Hepatocyte (in vitro differentiated cells): ENCODE results near the gene SRGN. TPM values are rescaled to one million over a fixed set of nuclear protein-coding genes. Genes with fewer than 3 reads are reported as not detected.
"Not testable (repeated sequence)": the region's sequence is repeated elsewhere in the genome, so short reads cannot be mapped to it uniquely, and the experiment has no call there.

Source experiments
- DNase-seq: peaks from one replicate; pipeline ENCODE4 v3.0.0-alpha.2; 2016; ENCODE audit warnings: low spot score
- H2AFZ ChIP-seq: fragments of 200-600 bp; sonication (generic); 2 replicates; pipeline ENCODE4 v1.6.0; 2016; ENCODE audit warnings: antibody characterized with exemption, mild to moderate bottlenecking
- H3K27ac ChIP-seq: fragments of 200-600 bp; sonication (generic); 2 replicates; pipeline ENCODE4 v1.5.1; 2016; ENCODE audit warnings: mild to moderate bottlenecking
- H3K27me3 ChIP-seq: fragments of 200-600 bp; sonication (generic); 2 replicates; pipeline ENCODE4 v1.6.1; 2016
- H3K36me3 ChIP-seq: fragments of 200-600 bp; sonication (generic); replicated peaks from 2 replicates; pipeline ENCODE4 v1.5.1; 2016; ENCODE audit warnings: low read depth; ENCODE audit not compliant: insufficient read depth
- H3K4me1 ChIP-seq: fragments of 200-600 bp; sonication (generic); 2 replicates; pipeline ENCODE4 v1.5.1; 2016; ENCODE audit warnings: mild to moderate bottlenecking, moderate library complexity; ENCODE audit not compliant: insufficient read depth
- H3K4me2 ChIP-seq: fragments of 200-600 bp; sonication (generic); 2 replicates; pipeline ENCODE4 v1.6.0; 2016
- H3K4me3 ChIP-seq: fragments of 200-600 bp; sonication (generic); 2 replicates; pipeline ENCODE4 v1.5.1; 2016; ENCODE audit warnings: mild to moderate bottlenecking
- H3K79me2 ChIP-seq: fragments of 200-600 bp; sonication (generic); 2 replicates; pipeline ENCODE4 v1.6.0; 2017; ENCODE audit warnings: mild to moderate bottlenecking
- H3K9me2 ChIP-seq: fragments of 200-600 bp; sonication (generic); replicated peaks from 2 replicates; pipeline ENCODE4 v1.6.0; 2017; ENCODE audit warnings: mild to moderate bottlenecking; ENCODE audit not compliant: insufficient read depth
- H3K9me3 ChIP-seq: fragments of 200-600 bp; sonication (generic); 2 replicates; pipeline ENCODE4 v1.5.1; 2016; ENCODE audit warnings: low read depth, mild to moderate bottlenecking
- H4K20me1 ChIP-seq: fragments of 200-600 bp; sonication (generic); 2 replicates; pipeline ENCODE4 v1.6.0; 2016; ENCODE audit warnings: mild to moderate bottlenecking; ENCODE audit not compliant: insufficient read depth, poor library complexity, severe bottlenecking
- EZH2 ChIP-seq: fragments of 200-600 bp; sonication (generic); IDR thresholded peaks from 2 replicates; pipeline ENCODE4 v1.6.1; 2016; ENCODE audit warnings: antibody characterized with exemption, mild to moderate bottlenecking, borderline replicate concordance
- EZH2phosphoT487 ChIP-seq: fragments of 200-600 bp; sonication (generic); IDR thresholded peaks from one replicate; pipeline ENCODE4 v1.6.1; 2018; ENCODE audit warnings: antibody characterized with exemption, mild to moderate bottlenecking, low read depth, moderate library complexity; ENCODE audit not compliant: unreplicated experiment, severe bottlenecking
- WGBS: methylation state at CpG from one replicate; pipeline ENCODE4 v1.1.6; 2016; ENCODE audit warnings: low lambda C conversion rate; ENCODE audit errors: missing lambda C conversion rate; 5-methylcytosine and 5-hydroxymethylcytosine counted together
- polyA plus RNA-seq: library from polyadenylated mRNA; unstranded; fragments of >200 nt; fragmentation: Nextera tagmentation; extraction: Ambion mirVana; gene quantifications from 2 replicates; pipeline ENCODE4 v1.2.1, GENCODE V29; 2016
- total RNA-seq: library from RNA; depleted of rRNA; stranded (reverse); fragments of >200 nt; gene quantifications from 2 replicates; pipeline ENCODE4 v1.2.3, GENCODE V29; 2014
- TF ChIP-seq, protein P1 (sequence below): fragments of 200-600 bp; sonication (generic); IDR thresholded peaks from 2 replicates; pipeline ENCODE4 v1.5.1; 2016; ENCODE audit warnings: antibody characterized with exemption, mild to moderate bottlenecking; ENCODE audit not compliant: poor library complexity

SRGN gene, protein sequence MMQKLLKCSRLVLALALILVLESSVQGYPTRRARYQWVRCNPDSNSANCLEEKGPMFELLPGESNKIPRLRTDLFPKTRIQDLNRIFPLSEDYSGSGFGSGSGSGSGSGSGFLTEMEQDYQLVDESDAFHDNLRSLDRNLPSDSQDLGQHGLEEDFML
- total RNA-seq (0.68 and 2.5 TPM in 2 replicates), polyA plus RNA-seq (0.36 TPM in 1 of 2 replicates, not detected in the other)

- H3K4me2 ChIP-seq, result no peak within 1 kb of the TSS
- 78% methylated on average over 10 of the region's 10 CpGs for WGBS
These were observed at the start of gene SRGN for GRCh38 chr10:69087590-69088470. Gene SRGN, plus strand, starts transcription at chr10:69088103. Its CDS starts 55 bp downstream, at chr10:69088158.

DNA sequence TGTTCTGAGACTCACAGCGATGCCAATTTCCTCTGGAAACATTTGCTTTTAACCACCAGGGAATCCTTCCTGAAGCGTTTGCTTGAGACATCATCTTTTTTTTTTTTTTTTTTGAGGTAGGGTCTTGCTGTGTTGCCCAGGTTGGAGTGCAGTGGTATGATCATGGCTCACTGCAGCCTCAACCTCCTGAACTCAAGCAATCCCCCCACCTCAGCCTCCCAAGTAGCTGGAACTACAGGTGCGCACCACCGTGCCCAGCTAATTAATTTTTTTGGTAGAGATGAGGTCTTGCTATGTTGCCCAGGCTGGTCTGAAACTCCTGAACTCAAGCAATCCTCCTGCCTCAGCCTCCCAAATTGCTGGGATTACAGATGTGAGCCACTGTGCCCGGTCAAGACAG, 47.0 kb upstream of the SRGN start:
- H3K4me1 ChIP-seq, H3K79me2 ChIP-seq, H2AFZ ChIP-seq, DNase-seq, H3K9me3 ChIP-seq, H3K4me3 ChIP-seq, H3K4me2 ChIP-seq, H4K20me1 ChIP-seq, H3K9me2 ChIP-seq, H3K27me3 ChIP-seq, H3K36me3 ChIP-seq, H3K27ac ChIP-seq: not testable (repeated sequence)
- WGBS, result 74% methylated on average over 5 of the region's 5 CpGs

More at GRCh38 chr10:69087590-69088470, at the start of gene SRGN:
- no peaks in the 10 kb centered on the region for H3K9me3 ChIP-seq
- H3K4me1 ChIP-seq, result no peaks in the 10 kb centered on the region
- no peak within 1 kb of the TSS for H3K27ac ChIP-seq
- TF ChIP-seq, protein P1, sequence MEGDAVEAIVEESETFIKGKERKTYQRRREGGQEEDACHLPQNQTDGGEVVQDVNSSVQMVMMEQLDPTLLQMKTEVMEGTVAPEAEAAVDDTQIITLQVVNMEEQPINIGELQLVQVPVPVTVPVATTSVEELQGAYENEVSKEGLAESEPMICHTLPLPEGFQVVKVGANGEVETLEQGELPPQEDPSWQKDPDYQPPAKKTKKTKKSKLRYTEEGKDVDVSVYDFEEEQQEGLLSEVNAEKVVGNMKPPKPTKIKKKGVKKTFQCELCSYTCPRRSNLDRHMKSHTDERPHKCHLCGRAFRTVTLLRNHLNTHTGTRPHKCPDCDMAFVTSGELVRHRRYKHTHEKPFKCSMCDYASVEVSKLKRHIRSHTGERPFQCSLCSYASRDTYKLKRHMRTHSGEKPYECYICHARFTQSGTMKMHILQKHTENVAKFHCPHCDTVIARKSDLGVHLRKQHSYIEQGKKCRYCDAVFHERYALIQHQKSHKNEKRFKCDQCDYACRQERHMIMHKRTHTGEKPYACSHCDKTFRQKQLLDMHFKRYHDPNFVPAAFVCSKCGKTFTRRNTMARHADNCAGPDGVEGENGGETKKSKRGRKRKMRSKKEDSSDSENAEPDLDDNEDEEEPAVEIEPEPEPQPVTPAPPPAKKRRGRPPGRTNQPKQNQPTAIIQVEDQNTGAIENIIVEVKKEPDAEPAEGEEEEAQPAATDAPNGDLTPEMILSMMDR, result no peak
- no peak for TF ChIP-seq EZH2
- TF ChIP-seq EZH2phosphoT487, result no peak
- no peaks in the 10 kb centered on the region for H3K36me3 ChIP-seq
- no peaks in the 10 kb centered on the region for H3K27me3 ChIP-seq
- no peaks in the 10 kb centered on the region for H3K79me2 ChIP-seq
- no peaks in the 10 kb centered on the region for H4K20me1 ChIP-seq
- H3K9me2 ChIP-seq, result no peaks in the 10 kb centered on the region
- H3K4me3 ChIP-seq, result no peak within 1 kb of the TSS
- no peak within 1 kb of the TSS for H2AFZ ChIP-seq
- no peak for DNase-seq

- Histone ChIP-seq H3K4me3 (no peak overlapping the region), H2AFZ (no peak overlapping the region), H3K36me3 (no peaks in the 10 kb centered on the region), H3K79me2 (no peaks in the 10 kb centered on the region), H3K27ac (no peak overlapping the region), H3K4me1 (no peaks in the 10 kb centered on the region), H4K20me1 (no peaks in the 10 kb centered on the region), H3K4me2 (no peak overlapping the region), H3K9me3 (no peaks in the 10 kb centered on the region), H3K27me3 (no peaks in the 10 kb centered on the region), H3K9me2 (no peaks in the 10 kb centered on the region)
- WGBS, result 64% methylated on average over 5 of the region's 5 CpGs
- TF ChIP-seq EZH2 (no peak), EZH2phosphoT487 (no peak)
- TF ChIP-seq, protein P1, result no peak
- no peak for DNase-seq
These were observed 45.5 kb upstream of the SRGN start for GRCh38 chr10:69042417-69042816.

- TF ChIP-seq EZH2 (no peak), EZH2phosphoT487 (no peak)
- TF ChIP-seq, protein P1, result no peak
- no peak for DNase-seq
- Histone ChIP-seq H3K9me3 (no peaks in the 10 kb centered on the region), H3K9me2 (no peaks in the 10 kb centered on the region), H3K4me3 (no peak overlapping the region), H2AFZ (no peak overlapping the region), H4K20me1 (no peaks in the 10 kb centered on the region), H3K4me1 (no peaks in the 10 kb centered on the region), H3K27ac (no peak overlapping the region), H3K79me2 (no peaks in the 10 kb centered on the region), H3K4me2 (no peak overlapping the region), H3K27me3 (no peaks in the 10 kb centered on the region), H3K36me3 (no peaks in the 10 kb centered on the region)
- 92% methylated on average over 6 of the region's 6 CpGs for WGBS
These were observed 45.1 kb upstream of the SRGN start for GRCh38 chr10:69042838-69043237.
